Activated naive CD8-positive, alpha-beta T cell (primary cell): ENCODE data around the gene CCNYL1.

Source experiments
- H3K27ac Mint-ChIP-seq: one replicate; pipeline ENCODE4 v1.8.0; 2021; ENCODE audit warnings: mixed read lengths
- H3K27me3 Mint-ChIP-seq: one replicate; pipeline ENCODE4 v1.8.0; 2021; ENCODE audit warnings: mixed read lengths
- H3K36me3 Mint-ChIP-seq: one replicate; pipeline ENCODE4 v1.8.0; 2021; ENCODE audit warnings: mixed read lengths
- H3K4me1 Mint-ChIP-seq: one replicate; pipeline ENCODE4 v1.8.0; 2021; ENCODE audit warnings: low read depth, mixed read lengths
- H3K4me3 Mint-ChIP-seq: one replicate; pipeline ENCODE4 v1.8.0; 2021; ENCODE audit warnings: mild to moderate bottlenecking, mixed read lengths
- H3K9me3 Mint-ChIP-seq: one replicate; pipeline ENCODE4 v1.8.0; 2021; ENCODE audit warnings: low read depth, mixed read lengths

The CCNYL1 gene

DNA sequence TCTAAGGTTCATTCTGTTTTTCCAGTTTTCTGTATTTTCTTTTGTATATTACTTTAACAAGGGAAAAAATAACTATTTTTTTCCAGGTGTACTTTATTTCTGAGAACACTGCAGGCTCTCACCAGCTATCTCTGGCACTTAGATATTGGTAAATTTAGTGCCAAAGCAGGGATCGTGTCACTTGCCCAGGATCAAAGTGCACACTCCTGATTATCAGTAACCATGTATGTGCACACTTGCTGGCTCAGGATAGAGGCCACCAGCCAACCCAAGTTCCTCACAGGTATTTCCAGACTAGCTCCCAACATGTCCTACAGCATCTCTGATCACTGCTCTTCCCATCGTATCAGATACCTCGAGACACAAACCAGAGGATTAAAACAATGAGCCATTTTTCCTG is 64.0 kb downstream of the CCNYL1 start:
- H3K27ac Mint-ChIP-seq: no peak overlapping the region
- H3K9me3 Mint-ChIP-seq: no peaks in the 10 kb centered on the region
- no peak overlapping the region for H3K4me3 Mint-ChIP-seq
- H3K36me3 Mint-ChIP-seq: no peaks in the 10 kb centered on the region
- peaks cover 7% of the 10 kb centered on the region for H3K4me1 Mint-ChIP-seq
- no peaks in the 10 kb centered on the region for H3K27me3 Mint-ChIP-seq

DNA sequence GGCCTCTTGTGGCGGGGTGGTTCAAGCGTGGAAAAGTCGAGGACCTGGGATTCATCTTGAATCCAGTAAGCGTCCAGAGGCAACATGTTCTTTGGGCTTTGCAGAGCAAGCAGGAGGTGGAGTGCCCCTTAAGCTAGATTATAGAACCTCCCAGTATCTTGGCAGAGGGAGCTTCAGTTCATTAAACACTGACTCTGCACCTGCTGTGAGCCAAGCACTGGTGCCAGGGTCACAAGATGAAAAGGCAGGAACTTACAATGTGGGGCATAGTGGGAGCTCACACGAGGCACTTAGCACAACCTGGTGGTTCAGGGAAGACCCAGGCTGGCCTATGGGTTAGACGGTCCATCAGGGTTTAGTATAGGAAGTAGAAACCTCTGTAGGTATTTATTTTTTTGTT is 65.7 kb downstream of the CCNYL1 start:
- Mint-ChIP-seq H3K27me3 (no peaks in the 10 kb centered on the region), H3K27ac (no peak overlapping the region), H3K36me3 (no peaks in the 10 kb centered on the region), H3K4me1 (no peaks in the 10 kb centered on the region), H3K4me3 (no peak overlapping the region), H3K9me3 (no peaks in the 10 kb centered on the region)

DNA sequence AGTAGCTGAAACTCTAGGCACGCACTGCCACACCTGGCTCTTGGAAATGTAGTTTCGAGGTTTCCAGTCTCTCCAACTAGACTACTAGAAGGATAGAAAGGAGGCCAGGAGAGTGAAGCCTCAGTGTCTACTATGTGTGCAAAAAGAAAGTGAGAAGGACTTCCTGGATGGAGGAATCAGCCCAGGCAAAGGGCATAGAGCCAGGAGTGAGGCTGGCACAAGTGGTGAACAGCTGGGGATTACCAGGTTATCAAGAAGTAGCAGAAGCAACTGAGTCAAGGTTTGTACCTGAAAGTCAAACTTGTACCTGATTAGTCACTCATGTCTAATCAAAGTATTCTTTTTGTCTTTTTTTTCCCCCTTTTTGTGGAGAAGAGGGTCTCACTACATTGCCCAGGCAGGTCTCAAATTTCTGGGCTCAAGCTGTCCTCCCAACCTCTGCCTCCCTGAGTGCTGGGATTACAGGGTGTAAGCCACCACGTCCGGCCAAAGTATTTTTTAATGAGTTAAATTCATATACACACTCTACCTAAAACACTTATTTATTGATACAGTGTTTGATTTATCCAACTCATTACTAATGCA is 67.0 kb downstream of the CCNYL1 start:
- H3K4me1 Mint-ChIP-seq: no peaks in the 10 kb centered on the region
- no peaks in the 10 kb centered on the region for H3K36me3 Mint-ChIP-seq
- H3K27ac Mint-ChIP-seq: no peak overlapping the region
- H3K27me3 Mint-ChIP-seq: no peaks in the 10 kb centered on the region
- H3K9me3 Mint-ChIP-seq: no peaks in the 10 kb centered on the region
- no peak overlapping the region for H3K4me3 Mint-ChIP-seq

DNA sequence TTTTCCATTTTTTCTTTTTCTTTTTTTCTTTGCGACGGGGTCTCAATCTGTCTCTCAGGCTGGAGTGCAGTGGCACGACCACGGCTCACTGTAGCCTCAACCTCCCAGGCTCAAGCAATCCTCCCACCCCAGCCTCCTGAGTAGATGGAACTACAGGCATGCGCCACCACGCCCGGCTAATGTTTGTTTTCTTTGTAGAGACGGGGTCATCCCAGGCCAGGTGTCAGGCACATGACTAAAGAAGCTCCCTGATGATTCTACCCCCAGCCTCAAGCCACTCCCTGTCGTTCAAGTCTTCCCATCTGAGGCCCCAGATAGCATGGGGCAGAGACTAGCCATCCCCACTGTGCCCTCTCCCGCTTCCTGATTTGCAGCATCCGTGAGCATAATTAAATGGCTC is 68.1 kb downstream of the CCNYL1 start:
- H3K9me3 Mint-ChIP-seq: no peaks in the 10 kb centered on the region
- no peaks in the 10 kb centered on the region for H3K4me1 Mint-ChIP-seq
- no peaks in the 10 kb centered on the region for H3K36me3 Mint-ChIP-seq
- no peaks in the 10 kb centered on the region for H3K27me3 Mint-ChIP-seq
- H3K27ac Mint-ChIP-seq: no peak overlapping the region
- no peak overlapping the region for H3K4me3 Mint-ChIP-seq

DNA sequence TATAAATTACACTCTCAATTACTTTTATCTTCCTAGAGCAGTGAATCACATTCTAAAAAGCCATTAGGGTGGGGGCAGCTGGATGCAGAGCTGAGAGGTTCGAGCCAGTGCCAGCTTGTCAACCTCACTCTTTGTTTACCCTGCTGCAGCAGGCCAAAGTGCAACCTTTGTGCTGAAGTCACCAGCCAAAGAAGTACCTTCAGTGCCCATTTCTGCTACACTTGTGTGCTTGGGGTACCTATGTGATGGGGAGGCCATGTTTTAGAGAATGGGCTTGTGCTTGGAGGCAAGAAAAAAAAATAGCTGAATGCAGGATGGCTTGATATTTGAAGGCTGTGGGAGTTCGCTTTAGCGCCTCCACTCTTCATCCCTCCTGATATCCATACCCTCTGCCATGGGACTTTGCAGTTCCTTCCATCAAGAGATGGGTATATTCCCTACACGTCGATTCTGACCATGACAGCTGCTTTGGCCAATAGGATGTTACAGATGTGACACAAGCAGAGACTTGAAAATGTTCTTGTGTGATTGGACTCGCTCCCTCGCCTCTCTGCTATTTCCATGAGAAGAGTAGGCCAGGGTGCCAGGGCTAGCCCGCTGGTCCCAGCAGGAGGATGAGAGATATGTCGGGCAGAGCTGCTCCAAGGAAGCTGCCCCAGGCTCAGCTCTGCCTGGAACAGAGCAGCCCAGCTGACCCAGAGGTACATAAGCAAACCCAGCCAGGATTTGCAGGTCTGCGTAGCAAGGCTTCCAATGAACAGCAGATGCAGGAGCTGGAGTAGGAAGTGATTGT is 71.0 kb downstream of the CCNYL1 start:
- no peaks in the 10 kb centered on the region for H3K9me3 Mint-ChIP-seq
- no peaks in the 10 kb centered on the region for H3K27me3 Mint-ChIP-seq
- no peak overlapping the region for H3K4me3 Mint-ChIP-seq
- H3K27ac Mint-ChIP-seq: no peak overlapping the region
- no peaks in the 10 kb centered on the region for H3K36me3 Mint-ChIP-seq
- no peaks in the 10 kb centered on the region for H3K4me1 Mint-ChIP-seq

DNA sequence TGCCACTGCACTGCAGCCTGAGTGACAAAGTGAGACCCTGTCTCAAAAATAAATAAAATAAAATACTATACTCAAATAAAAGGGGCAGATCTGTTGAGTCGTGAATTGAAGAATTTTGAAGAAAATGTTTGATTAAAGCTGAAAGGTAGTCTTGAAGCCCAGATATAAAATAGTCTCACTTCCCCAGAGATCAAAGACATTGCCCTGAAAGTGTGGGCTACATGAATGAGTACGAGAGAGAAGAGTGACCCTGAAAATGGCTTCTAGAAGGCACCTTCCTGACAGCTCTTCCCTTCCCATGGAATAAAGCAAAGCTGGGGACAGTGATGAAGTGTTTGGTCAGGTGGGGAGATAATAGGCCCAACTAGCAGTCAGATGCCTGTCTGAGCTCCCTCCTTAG is 72.1 kb downstream of the CCNYL1 start:
- Mint-ChIP-seq H3K27ac (no peak overlapping the region), H3K36me3 (no peaks in the 10 kb centered on the region), H3K9me3 (no peaks in the 10 kb centered on the region), H3K27me3 (peaks cover 2% of the 10 kb centered on the region), H3K4me3 (no peak overlapping the region), H3K4me1 (no peaks in the 10 kb centered on the region)

DNA sequence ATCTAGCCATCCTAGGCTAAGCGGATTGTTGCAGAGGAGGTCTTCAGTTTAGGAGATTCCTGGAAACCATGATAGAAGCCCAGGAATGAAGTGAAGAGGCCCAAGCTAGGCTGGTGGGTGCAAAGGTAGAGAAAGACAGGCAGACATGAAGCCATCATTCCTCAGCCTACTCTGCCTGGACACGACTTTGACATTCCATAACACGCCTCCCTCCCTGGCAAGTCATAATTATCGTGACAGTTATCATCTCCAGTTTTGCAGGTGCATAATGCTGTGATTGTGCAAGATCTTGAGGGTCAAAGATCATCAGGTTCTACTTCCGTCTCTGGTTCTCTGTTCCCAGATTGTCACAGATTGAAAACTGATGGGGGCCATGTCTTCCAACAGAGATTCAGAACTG is 73.5 kb downstream of the CCNYL1 start:
- Mint-ChIP-seq H3K27ac (no peak overlapping the region), H3K4me3 (no peak overlapping the region), H3K9me3 (no peaks in the 10 kb centered on the region), H3K4me1 (no peaks in the 10 kb centered on the region), H3K36me3 (no peaks in the 10 kb centered on the region), H3K27me3 (peaks cover 2% of the 10 kb centered on the region)

GRCh38 chr2:207787017-207787416 is 75.6 kb downstream of the CCNYL1 start:
- Mint-ChIP-seq H3K4me1 (no peaks in the 10 kb centered on the region), H3K27me3 (peaks cover 5% of the 10 kb centered on the region), H3K36me3 (no peaks in the 10 kb centered on the region), H3K9me3 (no peaks in the 10 kb centered on the region), H3K4me3 (no peak overlapping the region), H3K27ac (no peak overlapping the region)

- Mint-ChIP-seq H3K4me1 (no peaks in the 10 kb centered on the region), H3K27ac (no peak overlapping the region), H3K9me3 (no peaks in the 10 kb centered on the region), H3K27me3 (peaks cover 5% of the 10 kb centered on the region), H3K36me3 (no peaks in the 10 kb centered on the region), H3K4me3 (no peak overlapping the region)
Measured at GRCh38 chr2:207787800-207788199, 76.4 kb downstream of the CCNYL1 start.

DNA sequence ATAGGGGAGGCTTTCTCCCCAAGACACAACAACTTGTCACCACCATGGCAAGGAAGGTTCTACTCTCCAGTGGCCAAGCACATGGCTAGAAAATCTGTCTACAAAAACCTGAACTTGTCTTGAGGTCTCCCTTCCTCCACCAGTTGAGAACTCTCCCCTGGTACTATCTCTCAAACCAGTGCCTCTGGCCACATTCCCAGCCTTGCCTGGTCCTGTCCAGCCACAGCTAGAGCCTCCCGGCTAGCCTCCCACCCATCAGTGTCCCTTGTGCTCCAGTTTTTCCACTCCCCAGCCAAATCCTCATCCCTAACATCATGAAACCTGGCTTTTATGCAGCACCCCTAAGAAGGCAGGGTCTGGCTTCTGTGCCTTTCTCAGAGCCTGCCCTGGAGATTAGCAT is 79.5 kb downstream of the CCNYL1 start:
- Mint-ChIP-seq H3K27me3 (peaks cover 6% of the 10 kb centered on the region), H3K27ac (no peak overlapping the region), H3K4me1 (no peaks in the 10 kb centered on the region), H3K4me3 (no peak overlapping the region), H3K9me3 (no peaks in the 10 kb centered on the region), H3K36me3 (no peaks in the 10 kb centered on the region)

DNA sequence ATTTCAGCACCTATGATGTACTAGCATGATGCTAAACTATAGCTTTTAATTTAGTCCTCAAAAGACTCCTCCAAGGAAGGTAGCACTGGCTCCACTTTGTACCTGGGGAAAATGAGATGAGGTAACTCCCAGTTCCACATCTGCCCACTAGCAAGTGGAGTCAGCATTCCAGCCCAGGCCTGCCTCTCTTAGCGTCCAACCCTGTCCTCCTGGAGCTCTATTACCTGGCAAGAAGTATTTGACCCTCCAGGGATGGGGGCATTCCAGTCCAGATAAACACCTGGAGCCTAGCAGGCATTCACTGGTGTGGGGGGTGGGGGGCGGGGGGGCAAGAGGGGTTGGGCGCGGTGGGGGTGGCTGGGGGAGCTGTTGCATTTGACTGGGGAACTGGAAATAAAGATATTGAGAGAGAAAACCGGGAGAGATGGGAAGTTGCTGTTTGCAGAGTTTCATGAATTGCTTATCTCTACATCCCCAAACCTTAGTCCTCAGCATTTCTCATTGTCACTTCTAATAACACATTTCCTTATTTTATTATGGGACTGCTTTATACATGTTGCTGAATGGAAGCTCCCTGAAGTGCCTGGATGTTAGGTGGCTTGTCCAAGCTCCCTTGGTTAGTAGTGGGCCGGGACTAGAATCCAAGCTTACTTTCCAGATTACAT is 80.3 kb downstream of the CCNYL1 start:
- no peaks in the 10 kb centered on the region for H3K4me1 Mint-ChIP-seq
- H3K27me3 Mint-ChIP-seq: peaks cover 6% of the 10 kb centered on the region
- no peak overlapping the region for H3K4me3 Mint-ChIP-seq
- no peaks in the 10 kb centered on the region for H3K9me3 Mint-ChIP-seq
- H3K36me3 Mint-ChIP-seq: no peaks in the 10 kb centered on the region
- no peak overlapping the region for H3K27ac Mint-ChIP-seq

- H3K9me3 Mint-ChIP-seq: no peaks in the 10 kb centered on the region
- H3K4me3 Mint-ChIP-seq: no peak overlapping the region
- H3K4me1 Mint-ChIP-seq: no peaks in the 10 kb centered on the region
- H3K27me3 Mint-ChIP-seq: peaks cover 6% of the 10 kb centered on the region
- H3K36me3 Mint-ChIP-seq: no peaks in the 10 kb centered on the region
- no peak overlapping the region for H3K27ac Mint-ChIP-seq
Measured at GRCh38 chr2:207792244-207792785, 80.9 kb downstream of the CCNYL1 start.

DNA sequence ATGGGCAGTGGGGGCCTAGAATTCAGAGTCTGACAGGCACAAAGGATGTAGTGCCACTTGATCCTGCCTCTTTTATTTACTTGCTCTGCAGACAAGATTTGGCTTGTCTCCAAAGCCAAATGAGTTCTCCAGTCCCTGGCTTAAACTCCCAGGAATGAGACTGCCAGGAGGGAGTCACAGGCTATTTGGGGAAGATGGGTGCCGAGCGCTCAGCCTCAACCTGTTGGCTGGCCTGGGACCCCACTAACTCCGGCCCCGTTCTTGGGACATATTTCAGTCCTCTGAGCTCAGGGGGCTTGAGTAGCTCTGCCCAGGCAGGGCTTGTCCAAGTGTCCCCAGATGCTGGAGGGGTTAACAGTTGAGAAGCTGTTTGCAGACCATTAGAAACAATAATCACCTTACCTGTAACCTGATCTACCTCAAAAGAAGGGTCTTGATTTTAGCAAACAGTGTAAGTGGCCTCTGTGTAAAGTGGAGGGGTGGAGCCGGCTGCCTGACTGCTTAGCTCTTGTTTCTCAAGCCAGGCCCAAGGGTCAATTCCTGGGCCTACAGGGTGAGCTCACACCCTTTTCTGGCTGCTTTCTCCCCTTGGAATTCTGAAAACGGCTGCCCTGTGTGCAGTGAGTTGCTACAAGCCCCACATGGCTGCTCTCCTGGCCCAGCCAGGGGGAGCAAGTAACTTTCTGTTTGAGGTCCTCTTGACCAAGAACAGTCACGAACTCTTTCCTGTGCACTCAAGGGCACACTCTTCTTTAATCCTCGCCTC is 85.3 kb downstream of the CCNYL1 start:
- Mint-ChIP-seq H3K36me3 (no peaks in the 10 kb centered on the region), H3K27me3 (peaks cover 1% of the 10 kb centered on the region), H3K4me3 (no peak overlapping the region), H3K9me3 (no peaks in the 10 kb centered on the region), H3K27ac (no peak overlapping the region), H3K4me1 (no peaks in the 10 kb centered on the region)

DNA sequence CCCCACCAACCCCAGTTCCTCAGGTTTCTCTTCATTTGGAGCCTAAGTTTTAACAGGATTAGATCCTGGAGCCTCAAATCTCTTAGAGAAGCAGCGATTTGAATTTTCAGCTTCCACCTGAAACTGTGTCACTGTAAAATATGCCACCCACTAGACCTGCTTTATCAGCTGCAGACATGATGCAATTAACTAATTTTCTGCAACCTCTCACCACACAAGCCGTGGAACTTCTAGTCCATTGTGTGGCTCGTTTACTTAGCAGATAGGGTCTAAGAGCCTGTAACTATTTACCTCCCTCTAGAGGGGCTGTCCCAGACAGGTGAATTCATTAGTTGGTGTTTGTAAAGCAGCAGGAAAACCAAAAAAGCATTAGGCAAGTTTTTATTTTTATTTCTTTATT is 89.8 kb downstream of the CCNYL1 start:
- H3K4me3 Mint-ChIP-seq: no peak overlapping the region

GRCh38 chr2:207802650-207803049 is 91.2 kb downstream of the CCNYL1 start:
- no peak overlapping the region for H3K27ac Mint-ChIP-seq
- H3K9me3 Mint-ChIP-seq: no peaks in the 10 kb centered on the region
- no peak overlapping the region for H3K4me3 Mint-ChIP-seq
- H3K27me3 Mint-ChIP-seq: no peaks in the 10 kb centered on the region
- H3K4me1 Mint-ChIP-seq: no peaks in the 10 kb centered on the region
- no peaks in the 10 kb centered on the region for H3K36me3 Mint-ChIP-seq

More for the DNA sequence above, 89.8 kb downstream of the CCNYL1 start:
- H3K4me1 Mint-ChIP-seq: no peaks in the 10 kb centered on the region
- H3K27ac Mint-ChIP-seq: no peak overlapping the region
- H3K27me3 Mint-ChIP-seq: no peaks in the 10 kb centered on the region
- no peaks in the 10 kb centered on the region for H3K36me3 Mint-ChIP-seq
- no peaks in the 10 kb centered on the region for H3K9me3 Mint-ChIP-seq
